H1 (cell line): ENCODE results near the gene DDB1. TPM values are rescaled to one million over a fixed set of nuclear protein-coding genes. Genes with fewer than 3 reads are reported as not detected.

Source experiments
- polyA plus RNA-seq, 7 experiments: library from polyadenylated mRNA; depleted of rRNA in 3 of 7; stranded (reverse) in 5 of 7; unstranded in 2 of 7; fragments of >200 nt in 5 of 7; fragments of 200-250 nt in 2 of 7; gene quantifications; 1 replicate in 5 of 7; 2 replicates in 1 of 7; 4 replicates in 1 of 7; pipeline versions ENCODE4 v1.2.1 to v1.2.3, GENCODE V29; 2011 to 2013; ENCODE audit warnings: missing spikeins in 2 of 7, mixed read lengths in 2 of 7
- total RNA-seq: library from RNA; stranded (reverse); fragmentation: NEBNext Ultra II Directional; extraction: Animal tissue kit (Norgen Biotek cat#: 25700); gene quantifications from 2 replicates; pipeline ENCODE4 v1.2.1, GENCODE V29; 2021
- TF ChIP-seq, protein P1 (sequence below): fragments of 300-600 bp; sonication (generic); IDR thresholded peaks from 2 replicates; pipeline ENCODE4 v1.7.1; 2012; ENCODE audit warnings: low read length, moderate library complexity, mild to moderate bottlenecking, inconsistent platforms; ENCODE audit not compliant: insufficient replicate concordance

Gene DDB1
- total and polyA plus RNA-seq, 2 of the 8 experiments (the other 6 are each of a cell fraction or from before 2014, with no cell fraction given): 275 to 306 TPM

DNA sequence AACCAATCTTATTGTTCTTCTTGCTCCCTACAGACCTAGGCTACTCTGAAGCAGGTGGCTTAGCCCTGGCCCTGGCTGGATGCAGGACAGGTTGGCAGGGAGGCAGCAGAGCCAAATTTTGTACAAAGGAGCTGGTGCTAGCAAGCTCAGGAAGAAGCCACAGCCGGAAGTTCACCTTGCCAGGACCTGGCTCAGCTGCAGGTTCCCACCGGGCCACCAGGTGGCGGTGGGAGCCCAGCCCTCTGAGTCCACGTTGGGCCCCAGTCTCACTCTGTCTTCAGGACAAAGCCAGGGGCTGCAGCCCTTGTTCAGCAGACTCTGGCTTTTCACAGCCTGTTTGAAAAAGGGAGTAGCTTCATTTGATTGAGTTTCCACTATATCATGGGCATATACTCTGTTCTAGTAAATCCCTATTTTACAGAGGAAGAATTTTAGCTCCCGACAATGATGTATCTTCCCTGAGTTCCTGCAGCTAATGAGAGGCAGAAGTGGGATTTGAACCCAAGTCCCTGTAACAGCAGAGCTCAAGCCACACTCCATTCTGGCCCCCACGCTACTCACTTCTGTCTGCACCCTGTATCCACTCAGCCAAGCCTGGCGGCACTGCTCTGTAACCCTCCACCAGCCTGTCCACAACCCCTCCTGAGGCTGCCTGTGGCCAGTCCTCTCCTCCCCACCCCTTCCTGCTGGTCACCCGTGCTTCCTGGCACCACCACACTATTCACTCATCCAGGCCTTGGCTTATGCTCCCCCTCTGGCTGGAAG is 3.4 kb upstream of the DDB1 start (continued):
- TF ChIP-seq, protein P1, sequence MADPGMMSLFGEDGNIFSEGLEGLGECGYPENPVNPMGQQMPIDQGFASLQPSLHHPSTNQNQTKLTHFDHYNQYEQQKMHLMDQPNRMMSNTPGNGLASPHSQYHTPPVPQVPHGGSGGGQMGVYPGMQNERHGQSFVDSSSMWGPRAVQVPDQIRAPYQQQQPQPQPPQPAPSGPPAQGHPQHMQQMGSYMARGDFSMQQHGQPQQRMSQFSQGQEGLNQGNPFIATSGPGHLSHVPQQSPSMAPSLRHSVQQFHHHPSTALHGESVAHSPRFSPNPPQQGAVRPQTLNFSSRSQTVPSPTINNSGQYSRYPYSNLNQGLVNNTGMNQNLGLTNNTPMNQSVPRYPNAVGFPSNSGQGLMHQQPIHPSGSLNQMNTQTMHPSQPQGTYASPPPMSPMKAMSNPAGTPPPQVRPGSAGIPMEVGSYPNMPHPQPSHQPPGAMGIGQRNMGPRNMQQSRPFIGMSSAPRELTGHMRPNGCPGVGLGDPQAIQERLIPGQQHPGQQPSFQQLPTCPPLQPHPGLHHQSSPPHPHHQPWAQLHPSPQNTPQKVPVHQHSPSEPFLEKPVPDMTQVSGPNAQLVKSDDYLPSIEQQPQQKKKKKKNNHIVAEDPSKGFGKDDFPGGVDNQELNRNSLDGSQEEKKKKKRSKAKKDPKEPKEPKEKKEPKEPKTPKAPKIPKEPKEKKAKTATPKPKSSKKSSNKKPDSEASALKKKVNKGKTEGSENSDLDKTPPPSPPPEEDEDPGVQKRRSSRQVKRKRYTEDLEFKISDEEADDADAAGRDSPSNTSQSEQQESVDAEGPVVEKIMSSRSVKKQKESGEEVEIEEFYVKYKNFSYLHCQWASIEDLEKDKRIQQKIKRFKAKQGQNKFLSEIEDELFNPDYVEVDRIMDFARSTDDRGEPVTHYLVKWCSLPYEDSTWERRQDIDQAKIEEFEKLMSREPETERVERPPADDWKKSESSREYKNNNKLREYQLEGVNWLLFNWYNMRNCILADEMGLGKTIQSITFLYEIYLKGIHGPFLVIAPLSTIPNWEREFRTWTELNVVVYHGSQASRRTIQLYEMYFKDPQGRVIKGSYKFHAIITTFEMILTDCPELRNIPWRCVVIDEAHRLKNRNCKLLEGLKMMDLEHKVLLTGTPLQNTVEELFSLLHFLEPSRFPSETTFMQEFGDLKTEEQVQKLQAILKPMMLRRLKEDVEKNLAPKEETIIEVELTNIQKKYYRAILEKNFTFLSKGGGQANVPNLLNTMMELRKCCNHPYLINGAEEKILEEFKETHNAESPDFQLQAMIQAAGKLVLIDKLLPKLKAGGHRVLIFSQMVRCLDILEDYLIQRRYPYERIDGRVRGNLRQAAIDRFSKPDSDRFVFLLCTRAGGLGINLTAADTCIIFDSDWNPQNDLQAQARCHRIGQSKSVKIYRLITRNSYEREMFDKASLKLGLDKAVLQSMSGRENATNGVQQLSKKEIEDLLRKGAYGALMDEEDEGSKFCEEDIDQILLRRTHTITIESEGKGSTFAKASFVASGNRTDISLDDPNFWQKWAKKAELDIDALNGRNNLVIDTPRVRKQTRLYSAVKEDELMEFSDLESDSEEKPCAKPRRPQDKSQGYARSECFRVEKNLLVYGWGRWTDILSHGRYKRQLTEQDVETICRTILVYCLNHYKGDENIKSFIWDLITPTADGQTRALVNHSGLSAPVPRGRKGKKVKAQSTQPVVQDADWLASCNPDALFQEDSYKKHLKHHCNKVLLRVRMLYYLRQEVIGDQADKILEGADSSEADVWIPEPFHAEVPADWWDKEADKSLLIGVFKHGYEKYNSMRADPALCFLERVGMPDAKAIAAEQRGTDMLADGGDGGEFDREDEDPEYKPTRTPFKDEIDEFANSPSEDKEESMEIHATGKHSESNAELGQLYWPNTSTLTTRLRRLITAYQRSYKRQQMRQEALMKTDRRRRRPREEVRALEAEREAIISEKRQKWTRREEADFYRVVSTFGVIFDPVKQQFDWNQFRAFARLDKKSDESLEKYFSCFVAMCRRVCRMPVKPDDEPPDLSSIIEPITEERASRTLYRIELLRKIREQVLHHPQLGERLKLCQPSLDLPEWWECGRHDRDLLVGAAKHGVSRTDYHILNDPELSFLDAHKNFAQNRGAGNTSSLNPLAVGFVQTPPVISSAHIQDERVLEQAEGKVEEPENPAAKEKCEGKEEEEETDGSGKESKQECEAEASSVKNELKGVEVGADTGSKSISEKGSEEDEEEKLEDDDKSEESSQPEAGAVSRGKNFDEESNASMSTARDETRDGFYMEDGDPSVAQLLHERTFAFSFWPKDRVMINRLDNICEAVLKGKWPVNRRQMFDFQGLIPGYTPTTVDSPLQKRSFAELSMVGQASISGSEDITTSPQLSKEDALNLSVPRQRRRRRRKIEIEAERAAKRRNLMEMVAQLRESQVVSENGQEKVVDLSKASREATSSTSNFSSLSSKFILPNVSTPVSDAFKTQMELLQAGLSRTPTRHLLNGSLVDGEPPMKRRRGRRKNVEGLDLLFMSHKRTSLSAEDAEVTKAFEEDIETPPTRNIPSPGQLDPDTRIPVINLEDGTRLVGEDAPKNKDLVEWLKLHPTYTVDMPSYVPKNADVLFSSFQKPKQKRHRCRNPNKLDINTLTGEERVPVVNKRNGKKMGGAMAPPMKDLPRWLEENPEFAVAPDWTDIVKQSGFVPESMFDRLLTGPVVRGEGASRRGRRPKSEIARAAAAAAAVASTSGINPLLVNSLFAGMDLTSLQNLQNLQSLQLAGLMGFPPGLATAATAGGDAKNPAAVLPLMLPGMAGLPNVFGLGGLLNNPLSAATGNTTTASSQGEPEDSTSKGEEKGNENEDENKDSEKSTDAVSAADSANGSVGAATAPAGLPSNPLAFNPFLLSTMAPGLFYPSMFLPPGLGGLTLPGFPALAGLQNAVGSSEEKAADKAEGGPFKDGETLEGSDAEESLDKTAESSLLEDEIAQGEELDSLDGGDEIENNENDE: no peak
- TF ChIP-seq, all 59 proteins: peak for 12
